GM10266 (cell line): ENCODE results near the gene RAP1GAP.
A peak's percentile ranks its signal among the peaks of the same experiment; 100 is the strongest.

Source experiments
- DNase-seq: peaks from one replicate; pipeline ENCODE4 v3.0.0; 2012; ENCODE audit errors: extremely low spot score
- CTCF ChIP-seq: IDR thresholded peaks from 2 replicates; pipeline ENCODE4 v1.5.1; 2012; ENCODE audit warnings: mild to moderate bottlenecking, low read depth; ENCODE audit not compliant: control insufficient read depth, insufficient read depth; ENCODE audit errors: missing control alignments

Gene RAP1GAP

GRCh38 chr1:21610027-21610426 is 59.1 kb downstream of the RAP1GAP start:
- no peak for DNase-seq

GRCh38 chr1:21608798-21609197 is 60.4 kb downstream of the RAP1GAP start:
- DNase-seq: no peak
- no peak for TF ChIP-seq CTCF

More at GRCh38 chr1:21610027-21610426, 59.1 kb downstream of the RAP1GAP start:
- no peak for TF ChIP-seq CTCF

- TF ChIP-seq CTCF: no peak
- DNase-seq: peak; percentile 96
These were observed 61.3 kb downstream of the RAP1GAP start for GRCh38 chr1:21607549-21608529.

- no peak for TF ChIP-seq CTCF
- DNase-seq: no peak
These were observed 63.0 kb downstream of the RAP1GAP start for GRCh38 chr1:21605964-21606705.

- TF ChIP-seq CTCF: no peak
- DNase-seq: no peak
These were observed 64.0 kb downstream of the RAP1GAP start for GRCh38 chr1:21605012-21605715.

GRCh38 chr1:21604208-21604957 is 64.8 kb downstream of the RAP1GAP start:
- DNase-seq: no peak
- no peak for TF ChIP-seq CTCF
